H1 (cell line): ENCODE data around the gene RPS21. TPM values are rescaled to one million over a fixed set of nuclear protein-coding genes. Genes with fewer than 3 reads are reported as not detected.

Experiments used
- CREB1 ChIP-seq: IDR thresholded peaks from 2 replicates; pipeline ENCODE4 v1.6.1; 2012; ENCODE audit warnings: inconsistent platforms
- CTCF ChIP-seq, 3 experiments: IDR thresholded peaks; 1 replicate in 2 of 3; 2 replicates in 1 of 3; pipeline versions ENCODE4 v1.5.1 to v1.6.1; 2011; ENCODE audit warnings: low read length in 3 of 3, mild to moderate bottlenecking in 3 of 3, inconsistent platforms in 2 of 3, low read depth in 1 of 3, moderate library complexity in 1 of 3; ENCODE audit not compliant: insufficient read depth in 1 of 3; ENCODE audit errors: control extremely low read depth in 1 of 3
- KDM4A ChIP-seq: IDR thresholded peaks from one replicate; pipeline ENCODE4 v1.7.1; 2012; ENCODE audit warnings: low read depth, mild to moderate bottlenecking, moderate library complexity, low read length, inconsistent platforms; ENCODE audit not compliant: severe bottlenecking
- NRF1 ChIP-seq: IDR thresholded peaks from 2 replicates; pipeline ENCODE4 v1.6.1; 2011; ENCODE audit warnings: mild to moderate bottlenecking, low read depth, low read length, improper control_type of control experiment
- RFX5 ChIP-seq: IDR thresholded peaks from 2 replicates; pipeline ENCODE4 v1.6.1; 2011; ENCODE audit warnings: low read depth, low read length, improper control_type of control experiment, borderline replicate concordance
- SP1 ChIP-seq: IDR thresholded peaks from 2 replicates; pipeline ENCODE4 v1.6.1; 2011; ENCODE audit warnings: low read depth, low read length
- YY1 ChIP-seq: IDR thresholded peaks from 2 replicates; pipeline ENCODE4 v1.6.1; 2011; ENCODE audit warnings: low read depth, mild to moderate bottlenecking, low read length
- polyA plus RNA-seq, 7 experiments: library from polyadenylated mRNA; depleted of rRNA in 3 of 7; stranded (reverse) in 5 of 7; unstranded in 2 of 7; fragments of >200 nt in 5 of 7; fragments of 200-250 nt in 2 of 7; gene quantifications; 1 replicate in 5 of 7; 2 replicates in 1 of 7; 4 replicates in 1 of 7; pipeline versions ENCODE4 v1.2.1 to v1.2.3, GENCODE V29; 2011 to 2013; ENCODE audit warnings: missing spikeins in 2 of 7, mixed read lengths in 2 of 7
- total RNA-seq: library from RNA; stranded (reverse); fragmentation: NEBNext Ultra II Directional; extraction: Animal tissue kit (Norgen Biotek cat#: 25700); gene quantifications from 2 replicates; pipeline ENCODE4 v1.2.1, GENCODE V29; 2021

Gene RPS21
- total and polyA plus RNA-seq, 2 of the 8 experiments (the other 6 are each of a cell fraction or from before 2014, with no cell fraction given), result 1,787 to 7,219 TPM

- TF ChIP-seq CTCF (IDR thresholded peaks at IDR 0.05; ENCODE audit: control extremely low read depth in 1 of 3, insufficient read depth in 1 of 3, low read depth in 1 of 3, low read length in 3 of 3) (no peak), KDM4A (no peak), CREB1 (no peak), SP1 (no peak), NRF1 (no peak), YY1 (no peak), RFX5 (no peak)
Measured at GRCh38 chr20:62353289-62354030, 33.4 kb upstream of the RPS21 start (continued).
